Measurements from ENCODE around the gene MGME1. TPM values are rescaled to one million over a fixed set of nuclear protein-coding genes. Genes with fewer than 3 reads are reported as not detected.
A peak's percentile ranks its signal among the peaks of the same experiment; 100 is the strongest.

MGME1 gene
- total and polyA plus RNA-seq, 9 of the 15 experiments (the other 6 are each of a cell fraction or from before 2014, with no cell fraction given), result 13.4 to 45.1 (median 30.6) TPM

GRCh38 chr20:17993546-17993945 lies 24.7 kb downstream of the MGME1 start:
- no peak for ATAC-seq

More at GRCh38 chr20:17993546-17993945, 24.7 kb downstream of the MGME1 start:
- POLR2A ChIA-PET, result no interaction called here
- in situ Hi-C loops (cut with MboI), result no loop called here
- H4K20me1 ChIP-seq (replicated peaks; ENCODE audit: control insufficient read depth, insufficient read depth, low read length), result no peaks in the 10 kb centered on the region
- H3K4me1 ChIP-seq (replicated peaks in 1 of 2; ENCODE audit: control insufficient read depth in 2 of 2, insufficient read depth in 2 of 2, low read length in 2 of 2), result no peaks in the 10 kb centered on the region; a peak in 1 of 5 replicates
- no peak overlapping the region for H3K9ac ChIP-seq (ENCODE audit: insufficient read depth in 1 of 2, low read depth in 2 of 2, low read length in 2 of 2)
- H3K36me3 ChIP-seq (ENCODE audit: control insufficient read depth, insufficient read depth, low read length), result peaks cover 20% of the 10 kb centered on the region; the same call in 2 of the 3 replicates
- no peak for DNase-seq (ENCODE audit: extremely low read depth in 1 of 4, low spot score in 3 of 4)
- WGBS (ENCODE audit: insufficient coverage, low coverage, missing lambda C conversion rate), result 93% methylated on average over 3 of the region's 3 CpGs
- TF ChIP-seq CLOCK (CRISPR knock-in tag; IDR thresholded peaks at IDR 0.05; ENCODE audit: borderline replicate concordance) (no peak), RFX1 (IDR thresholded peaks at IDR 0.05) (peak; percentile 58), NCOR1 (IDR thresholded peaks at IDR 0.05) (no peak)
- no peaks in the 10 kb centered on the region for H3K27me3 ChIP-seq (ENCODE audit: control insufficient read depth in 2 of 2, insufficient read depth in 2 of 2, low read length in 2 of 2)
- H3K79me2 ChIP-seq (ENCODE audit: control insufficient read depth, insufficient read depth, low read length), result no peaks in the 10 kb centered on the region
- H3K4me3 ChIP-seq, result no peak overlapping the region
- H3K9me1 ChIP-seq (ENCODE audit: control insufficient read depth, insufficient read depth, low read length), result no peaks in the 10 kb centered on the region
- no peak overlapping the region for H3K4me2 ChIP-seq (ENCODE audit: insufficient read depth, low read length)
- BruUV-seq (replicated peaks), result no TSS peak
- H3K9me3 ChIP-seq (replicated peaks; ENCODE audit: control insufficient read depth, insufficient read depth, low read depth, low read length), result no peaks in the 10 kb centered on the region
- no peak overlapping the region for H2AFZ ChIP-seq (ENCODE audit: low read depth, low read length)
- intact Hi-C loops (cut with micrococcal nuclease), result loop anchor here (10.0 kb wide), 4 partner anchors 99 to 489 kb away; partner anchors contain the start of genes BFSP1 and RRBP1
- H3K27ac ChIP-seq (ENCODE audit: extremely low read depth, low read depth, low read length), result no peak overlapping the region
- CTCF ChIA-PET (ENCODE audit: low intra/inter-chr PET ratio), result no interaction called here
- no peak for FAIRE-seq
